Right lobe of liver (tissue), 6 donors: Measurements from ENCODE around the gene BMF. TPM values are rescaled to one million over a fixed set of nuclear protein-coding genes. Genes with fewer than 3 reads are reported as not detected.

ENCODE experiments used
- ATAC-seq, 4 donors: fragments of 200-7000 bp; cut with Tn5 transposase; one replicate each; pipeline ENCODE4 v1.9.1; 2020; ENCODE audit warnings: mild to moderate bottlenecking in 4 of 4, moderate library complexity in 4 of 4
- DNase-seq, 3 donors: peaks; one replicate each; pipeline ENCODE4 v3.0.0-alpha.2; 2020
- H3K27ac ChIP-seq, 3 donors: fragments of 200-600 bp; one replicate each; pipeline ENCODE4 v1.8.0; 2022
- H3K27me3 ChIP-seq, 2 donors: fragments of 200-600 bp; one replicate each; pipeline ENCODE4 v1.8.0; 2022
- H3K36me3 ChIP-seq, 4 donors: fragments of 200-600 bp; sonication (generic) in 1 of 4; one replicate each; pipeline versions ENCODE4 v1.5.1 to v1.8.0; 2017 to 2022; ENCODE audit warnings: control low read depth in 1 of 4
- H3K4me1 ChIP-seq, 4 donors: fragments of 200-600 bp; sonication (generic) in 1 of 4; one replicate each; pipeline versions ENCODE4 v1.5.1 to v1.8.0; 2017 to 2022; ENCODE audit warnings: control low read depth in 1 of 4
- H3K4me3 ChIP-seq, 3 donors: fragments of 200-600 bp; one replicate each; pipeline ENCODE4 v1.8.0; 2022
- H3K9me3 ChIP-seq, 4 donors: fragments of 200-600 bp; sonication (generic) in 1 of 4; one replicate each; pipeline versions ENCODE4 v1.5.1 to v1.8.0; 2017 to 2022; ENCODE audit warnings: control low read depth in 1 of 4
- POLR2A ChIP-seq: fragments of 450-650 bp; IDR thresholded peaks from one replicate; pipeline ENCODE4 v1.6.1; 2017; ENCODE audit warnings: antibody characterized with exemption, mild to moderate bottlenecking
- WGBS: methylation state at CpG from one replicate; pipeline ENCODE4 v1.1.6; 2018; ENCODE audit warnings: low coverage, low lambda C conversion rate; ENCODE audit not compliant: insufficient coverage; ENCODE audit errors: missing lambda C conversion rate; 5-methylcytosine and 5-hydroxymethylcytosine counted together
- intact Hi-C, 2 donors: fragments of 100-400 bp; cut with DNase I; formaldehyde crosslinking; loops; one replicate each; pipeline versions ENCODE4 v1.11.2 to v1.14.1; 2022
- total RNA-seq, 6 experiments: library from RNA; depleted of rRNA in 2 of 6; stranded (reverse); fragments of >200 nt in 2 of 6; fragmentation: NEBNext Ultra II Directional in 3 of 6; extraction: Animal tissue kit (Norgen Biotek cat#: 25700) in 3 of 6; gene quantifications; one replicate each; pipeline versions ENCODE4 v1.1.0 to v1.2.4, GENCODE V29; 2016 to 2023
- TF ChIP-seq, protein P1 (sequence below), 4 donors: fragments of 200-600 bp in 3 of 4; fragments of 450-650 bp in 1 of 4; IDR thresholded peaks; one replicate each; pipeline versions ENCODE4 v1.5.1 to v1.8.0; 2016 to 2022; ENCODE audit warnings: antibody characterized with exemption in 4 of 4, mild to moderate bottlenecking in 2 of 4
- donor health status: DM: no; HTN: yes; CAD: no.
- donor health status: DM: no; HTN: no; CAD: no.
- donor health status: DM: no; HTN: no; CAD: no.
- donor health status: DM: no; HTN: yes; CAD: no.
- donor health status: DM: no; HTN: yes; CAD: no.

The BMF gene
- total RNA-seq, 6 experiments from 2014 or later, result 1.7 to 7.3 (median 3.4) TPM

DNA sequence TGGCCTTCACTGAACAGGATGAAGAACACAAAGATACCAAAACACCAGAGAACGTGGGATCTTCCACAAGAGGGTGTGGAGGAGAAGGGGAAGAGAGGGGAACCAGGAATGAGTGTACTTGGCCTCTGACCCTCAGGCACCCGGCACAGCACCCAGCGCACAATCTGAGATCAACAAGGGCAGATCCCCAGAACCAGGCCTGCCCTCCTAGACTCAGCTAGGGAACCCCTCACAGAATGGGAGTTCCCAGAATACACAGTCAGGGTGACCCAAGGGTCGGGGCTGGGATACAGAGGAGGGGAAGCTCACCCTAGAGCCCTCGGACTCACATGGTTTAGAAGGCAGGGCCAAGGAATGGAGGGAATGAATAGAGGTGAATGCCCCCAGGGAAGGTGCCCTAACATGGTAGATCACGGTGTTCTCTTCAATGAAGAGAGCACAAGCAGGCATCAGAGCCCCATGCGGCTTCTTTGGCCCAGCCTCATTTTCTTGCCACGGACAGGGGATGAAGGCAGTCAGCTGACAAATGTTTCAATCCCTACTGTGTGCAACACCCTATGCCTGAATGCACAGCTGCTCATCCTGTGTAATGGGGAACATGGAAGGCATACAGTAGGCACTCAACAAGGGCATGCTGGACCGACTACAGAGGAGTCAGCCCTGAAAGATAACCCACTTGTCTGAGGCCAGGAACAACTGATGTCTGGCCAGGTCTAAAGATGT is 13.1 kb downstream of the BMF start:
- Histone ChIP-seq H3K27me3 (no peaks in the 10 kb centered on the region), H3K9me3 (no peaks in the 10 kb centered on the region), H3K27ac (no peak overlapping the region), H3K4me3 (no peak overlapping the region), H3K4me1 (peaks cover 5 to 54% (median 29%) of the 10 kb centered on the region in 4 donors), H3K36me3 (no peaks in the 10 kb centered on the region)
- DNase-seq (no peak), ATAC-seq (no peak)
- 70% methylated on average over 5 of the region's 9 CpGs for WGBS
- intact Hi-C loops, result no loop called here
- TF ChIP-seq, protein P1, sequence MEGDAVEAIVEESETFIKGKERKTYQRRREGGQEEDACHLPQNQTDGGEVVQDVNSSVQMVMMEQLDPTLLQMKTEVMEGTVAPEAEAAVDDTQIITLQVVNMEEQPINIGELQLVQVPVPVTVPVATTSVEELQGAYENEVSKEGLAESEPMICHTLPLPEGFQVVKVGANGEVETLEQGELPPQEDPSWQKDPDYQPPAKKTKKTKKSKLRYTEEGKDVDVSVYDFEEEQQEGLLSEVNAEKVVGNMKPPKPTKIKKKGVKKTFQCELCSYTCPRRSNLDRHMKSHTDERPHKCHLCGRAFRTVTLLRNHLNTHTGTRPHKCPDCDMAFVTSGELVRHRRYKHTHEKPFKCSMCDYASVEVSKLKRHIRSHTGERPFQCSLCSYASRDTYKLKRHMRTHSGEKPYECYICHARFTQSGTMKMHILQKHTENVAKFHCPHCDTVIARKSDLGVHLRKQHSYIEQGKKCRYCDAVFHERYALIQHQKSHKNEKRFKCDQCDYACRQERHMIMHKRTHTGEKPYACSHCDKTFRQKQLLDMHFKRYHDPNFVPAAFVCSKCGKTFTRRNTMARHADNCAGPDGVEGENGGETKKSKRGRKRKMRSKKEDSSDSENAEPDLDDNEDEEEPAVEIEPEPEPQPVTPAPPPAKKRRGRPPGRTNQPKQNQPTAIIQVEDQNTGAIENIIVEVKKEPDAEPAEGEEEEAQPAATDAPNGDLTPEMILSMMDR (IDR thresholded peaks at IDR 0.05), result no peak
- TF ChIP-seq POLR2A, result no peak

- TF ChIP-seq, protein P1 (IDR thresholded peaks at IDR 0.05), result no peak
- TF ChIP-seq POLR2A, result no peak
- DNase-seq, result no peak
- Histone ChIP-seq H3K4me1 (peaks cover 5 to 47% (median 26%) of the 10 kb centered on the region in 4 donors), H3K36me3 (no peaks in the 10 kb centered on the region), H3K9me3 (no peaks in the 10 kb centered on the region), H3K27ac (no peak overlapping the region), H3K27me3 (no peaks in the 10 kb centered on the region), H3K4me3 (no peak overlapping the region)
- WGBS, result no CpG with 5 or more reads among the region's 4 CpGs
- intact Hi-C loops, result no loop called here
- no peak for ATAC-seq
Observed at GRCh38 chr15:40094156-40094555, 14.5 kb downstream of the BMF start.

GRCh38 chr15:40092979-40093869 is 15.5 kb downstream of the BMF start:
- peaks cover 0 to 47% (median 26%) of the 10 kb centered on the region in 4 donors for H3K4me1 ChIP-seq
- intact Hi-C loops, result no loop called here
- no peaks in the 10 kb centered on the region for H3K9me3 ChIP-seq
- DNase-seq, result peak in 1 of 3 donors; percentile 55
- ATAC-seq, result peak in 1 of 4 donors; percentile 1
- no peaks in the 10 kb centered on the region for H3K36me3 ChIP-seq
- 58% methylated on average over 18 of the region's 20 CpGs for WGBS
- H3K27ac ChIP-seq, result peak overlapping the region in 2 of 3 donors; percentile 28 to 29
- TF ChIP-seq POLR2A, result no peak
- TF ChIP-seq, protein P1 (IDR thresholded peaks at IDR 0.05), result no peak
- no peaks in the 10 kb centered on the region for H3K27me3 ChIP-seq
- H3K4me3 ChIP-seq, result no peak overlapping the region

- Histone ChIP-seq H3K4me1 (peaks cover 0 to 42% (median 23%) of the 10 kb centered on the region in 4 donors), H3K27me3 (no peaks in the 10 kb centered on the region), H3K4me3 (no peak overlapping the region), H3K36me3 (no peaks in the 10 kb centered on the region), H3K27ac (peak overlapping the region in 2 of 3 donors; percentile 28 to 29), H3K9me3 (no peaks in the 10 kb centered on the region)
- WGBS, result 15% methylated on average over 9 of the region's 11 CpGs
- peak; percentile 63 to 86 (median 82) for DNase-seq
- intact Hi-C loops, result no loop called here
- no peak for TF ChIP-seq POLR2A
- TF ChIP-seq, protein P1 (IDR thresholded peaks at IDR 0.05), result no peak
- ATAC-seq, result peak; percentile 71 to 87 (median 78)
Observed at GRCh38 chr15:40092256-40092978, 16.3 kb downstream of the BMF start.
